ENCODE results near the gene PAX6. TPM values are rescaled to one million over a fixed set of nuclear protein-coding genes. Genes with fewer than 3 reads are reported as not detected.

The PAX6 gene
- total and polyA plus RNA-seq, 2 donors from 2014 or later = not detected

DNA sequence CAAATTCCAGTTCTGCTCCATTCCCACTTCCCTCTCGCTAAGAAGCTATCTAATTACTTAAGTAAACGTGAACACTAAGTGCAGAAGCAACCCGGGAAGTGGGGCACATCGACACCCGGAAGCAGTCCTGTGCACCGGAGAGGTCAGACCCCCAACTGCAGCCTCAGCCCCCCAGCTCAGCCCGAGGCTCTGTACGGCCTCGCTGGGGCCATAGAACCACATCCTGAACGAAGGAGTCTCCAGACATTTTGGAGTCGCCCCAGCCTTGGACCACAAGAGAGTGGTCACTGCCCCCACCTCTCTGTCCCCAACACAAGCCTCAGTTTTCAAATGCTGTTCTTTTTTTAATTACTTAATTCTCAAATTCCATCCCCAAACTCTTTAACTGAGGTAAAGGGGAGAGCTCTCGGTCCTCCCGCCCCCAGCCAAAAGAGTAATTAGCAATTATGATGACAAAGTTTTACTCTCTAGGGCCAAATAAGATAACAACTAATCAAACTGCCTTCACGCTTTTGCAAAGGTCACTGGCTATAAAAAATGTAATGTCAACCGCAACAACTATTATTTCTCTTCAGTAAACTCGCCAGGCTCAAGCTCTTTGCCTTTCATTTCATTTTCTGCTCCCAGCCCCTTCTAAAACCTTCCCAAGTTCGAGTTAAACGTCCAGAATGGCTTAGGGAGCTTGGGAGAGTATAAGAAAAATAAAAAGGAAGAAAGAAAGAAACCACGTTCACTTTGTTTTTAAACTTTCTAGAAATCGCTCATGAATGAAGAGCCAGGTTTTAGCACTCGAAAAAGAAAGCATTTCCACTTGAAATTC lies 2.2 kb downstream of the PAX6 start:
- TF ChIP-seq, protein P1, sequence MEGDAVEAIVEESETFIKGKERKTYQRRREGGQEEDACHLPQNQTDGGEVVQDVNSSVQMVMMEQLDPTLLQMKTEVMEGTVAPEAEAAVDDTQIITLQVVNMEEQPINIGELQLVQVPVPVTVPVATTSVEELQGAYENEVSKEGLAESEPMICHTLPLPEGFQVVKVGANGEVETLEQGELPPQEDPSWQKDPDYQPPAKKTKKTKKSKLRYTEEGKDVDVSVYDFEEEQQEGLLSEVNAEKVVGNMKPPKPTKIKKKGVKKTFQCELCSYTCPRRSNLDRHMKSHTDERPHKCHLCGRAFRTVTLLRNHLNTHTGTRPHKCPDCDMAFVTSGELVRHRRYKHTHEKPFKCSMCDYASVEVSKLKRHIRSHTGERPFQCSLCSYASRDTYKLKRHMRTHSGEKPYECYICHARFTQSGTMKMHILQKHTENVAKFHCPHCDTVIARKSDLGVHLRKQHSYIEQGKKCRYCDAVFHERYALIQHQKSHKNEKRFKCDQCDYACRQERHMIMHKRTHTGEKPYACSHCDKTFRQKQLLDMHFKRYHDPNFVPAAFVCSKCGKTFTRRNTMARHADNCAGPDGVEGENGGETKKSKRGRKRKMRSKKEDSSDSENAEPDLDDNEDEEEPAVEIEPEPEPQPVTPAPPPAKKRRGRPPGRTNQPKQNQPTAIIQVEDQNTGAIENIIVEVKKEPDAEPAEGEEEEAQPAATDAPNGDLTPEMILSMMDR (IDR thresholded peaks at IDR 0.05; ENCODE audit: borderline replicate concordance, extremely low read depth, insufficient read depth) = no peak
- no peaks in the 10 kb centered on the region for H3K36me3 ChIP-seq (ENCODE audit: control insufficient read depth in 2 of 3, insufficient read depth in 3 of 3, low read length in 3 of 3)
- H3K27me3 ChIP-seq (ENCODE audit: control insufficient read depth, insufficient read depth, low read length) = peaks cover 78% of the 10 kb centered on the region
- FAIRE-seq = no peak
- H3K9me3 ChIP-seq (ENCODE audit: control insufficient read depth in 2 of 3, insufficient read depth in 1 of 3, low read length in 3 of 3) = no peaks in the 10 kb centered on the region
- intact Hi-C loops (cut with DNase I) = no loop called here
- H3K9ac ChIP-seq (ENCODE audit: low read length in 3 of 3) = no peak overlapping the region
- peak in 2 of 5 donors; percentile 9 to 22 for DNase-seq
- peaks cover 0 to 33% (median 7%) of the 10 kb centered on the region in 3 donors for H3K4me1 ChIP-seq (ENCODE audit: control insufficient read depth in 2 of 3, insufficient read depth in 2 of 3, low read depth in 1 of 3, low read length in 3 of 3)
- no peak overlapping the region for H3K4me3 ChIP-seq (ENCODE audit: low read length in 3 of 3)
- H3K27ac ChIP-seq (ENCODE audit: low read depth in 2 of 2, low read length in 2 of 2) = no peak overlapping the region

- Histone ChIP-seq H3K27me3 (ENCODE audit: control insufficient read depth, insufficient read depth, low read length) (peaks cover 81% of the 10 kb centered on the region), H3K4me3 (ENCODE audit: low read length in 3 of 3) (no peak overlapping the region), H3K9me3 (ENCODE audit: control insufficient read depth in 2 of 3, insufficient read depth in 1 of 3, low read length in 3 of 3) (no peaks in the 10 kb centered on the region), H3K4me1 (ENCODE audit: control insufficient read depth in 2 of 3, insufficient read depth in 2 of 3, low read depth in 1 of 3, low read length in 3 of 3) (peaks cover 0 to 30% (median 7%) of the 10 kb centered on the region in 3 donors), H3K27ac (ENCODE audit: low read depth in 2 of 2, low read length in 2 of 2) (no peak overlapping the region), H3K36me3 (ENCODE audit: control insufficient read depth in 2 of 3, insufficient read depth in 3 of 3, low read length in 3 of 3) (no peaks in the 10 kb centered on the region), H3K9ac (ENCODE audit: low read length in 3 of 3) (no peak overlapping the region)
- intact Hi-C loops (cut with DNase I) = no loop called here
- TF ChIP-seq, protein P1 (IDR thresholded peaks at IDR 0.05; ENCODE audit: borderline replicate concordance, extremely low read depth, insufficient read depth) = no peak
- DNase-seq = peak in 1 of 5 donors; percentile 3
- FAIRE-seq = no peak
These were observed 3.1 kb downstream of the PAX6 start for GRCh38 chr11:31807799-31808667.

DNA sequence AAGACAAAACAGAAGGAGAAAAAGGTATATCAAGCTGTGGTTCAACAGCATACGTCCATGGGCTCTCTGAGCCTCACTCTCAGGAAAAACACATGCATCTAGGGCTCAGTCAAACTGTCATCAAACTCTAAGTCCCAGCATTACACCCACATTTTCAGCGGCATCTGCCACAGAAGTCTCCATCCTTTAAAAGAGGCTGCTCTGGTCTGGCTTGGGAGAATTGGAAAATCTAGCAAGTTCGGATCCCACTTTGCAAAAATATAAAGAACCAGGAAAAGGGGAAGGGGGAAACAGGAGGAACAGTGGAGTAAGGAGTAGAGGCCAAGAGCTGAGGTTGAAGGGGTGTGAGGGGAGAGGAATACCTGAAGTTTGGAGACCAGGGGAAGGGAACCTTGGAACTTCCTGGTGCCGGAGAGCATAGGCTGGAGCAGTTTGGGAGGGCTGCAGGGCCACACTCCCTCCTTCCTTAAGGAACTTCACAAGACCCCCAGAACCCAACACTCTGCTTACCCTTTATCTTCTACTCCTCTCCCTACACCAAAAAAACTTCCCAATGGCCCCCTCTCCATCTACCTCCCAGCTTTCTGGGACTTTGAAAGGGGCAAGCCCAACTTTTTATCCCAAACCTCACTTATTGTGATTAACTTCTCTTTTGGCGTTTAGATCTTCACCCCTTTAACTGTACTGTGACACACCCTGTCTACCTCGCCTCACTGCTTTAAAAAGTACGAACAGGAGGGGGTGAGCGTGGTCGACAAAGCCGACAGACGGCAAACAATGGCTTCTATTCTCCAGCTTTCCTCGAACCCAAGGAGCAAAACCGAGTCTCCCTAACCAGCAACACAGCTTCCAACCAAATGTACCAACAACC lies 4.0 kb downstream of the PAX6 start:
- intact Hi-C loops (cut with DNase I) = no loop called here
- no peaks in the 10 kb centered on the region for H3K36me3 ChIP-seq (ENCODE audit: control insufficient read depth in 2 of 3, insufficient read depth in 3 of 3, low read length in 3 of 3)
- peaks cover 0 to 23% (median 7%) of the 10 kb centered on the region in 3 donors for H3K4me1 ChIP-seq (ENCODE audit: control insufficient read depth in 2 of 3, insufficient read depth in 2 of 3, low read depth in 1 of 3, low read length in 3 of 3)
- no peak overlapping the region for H3K27ac ChIP-seq (ENCODE audit: low read depth in 2 of 2, low read length in 2 of 2)
- H3K27me3 ChIP-seq (ENCODE audit: control insufficient read depth, insufficient read depth, low read length) = peaks cover 82% of the 10 kb centered on the region
- no peaks in the 10 kb centered on the region for H3K9me3 ChIP-seq (ENCODE audit: control insufficient read depth in 2 of 3, insufficient read depth in 1 of 3, low read length in 3 of 3)
- FAIRE-seq (no peak), DNase-seq (peak in 3 of 5 donors; percentile 1 to 9 (median 9))
- H3K4me3 ChIP-seq (ENCODE audit: low read length in 3 of 3) = no peak overlapping the region
- TF ChIP-seq, protein P1 (IDR thresholded peaks at IDR 0.05; ENCODE audit: borderline replicate concordance, extremely low read depth, insufficient read depth) = no peak
- no peak overlapping the region for H3K9ac ChIP-seq (ENCODE audit: low read length in 3 of 3)
